IPS-18a (cell line): Measurements from ENCODE around the gene ZNF497.
"Not testable (repeated sequence)": the region's sequence is repeated elsewhere in the genome, so short reads cannot be mapped to it uniquely, and the experiment has no call there.

Experiments used
- H3K27ac ChIP-seq: one replicate; pipeline ENCODE4 v1.5.1; 2013; ENCODE audit warnings: low read length
- H3K27me3 ChIP-seq: one replicate; pipeline ENCODE4 v1.6.1; 2013; ENCODE audit warnings: mild to moderate bottlenecking, low read length; ENCODE audit not compliant: control insufficient read depth, insufficient read depth
- H3K36me3 ChIP-seq: one replicate; pipeline ENCODE4 v1.6.1; 2013; ENCODE audit warnings: low read depth, low read length; ENCODE audit not compliant: control insufficient read depth
- H3K4me1 ChIP-seq: one replicate; pipeline ENCODE4 v1.6.1; 2013; ENCODE audit warnings: low read depth, low read length; ENCODE audit not compliant: control insufficient read depth
- H3K4me3 ChIP-seq: one replicate; pipeline ENCODE4 v1.5.1; 2013; ENCODE audit warnings: low read length
- H3K9ac ChIP-seq: one replicate; pipeline ENCODE4 v1.6.1; 2013; ENCODE audit warnings: mild to moderate bottlenecking, low read length, moderate library complexity
- H3K9me3 ChIP-seq: one replicate; pipeline ENCODE4 v1.6.1; 2013; ENCODE audit warnings: low read depth, low read length; ENCODE audit not compliant: control insufficient read depth

The ZNF497 gene

DNA sequence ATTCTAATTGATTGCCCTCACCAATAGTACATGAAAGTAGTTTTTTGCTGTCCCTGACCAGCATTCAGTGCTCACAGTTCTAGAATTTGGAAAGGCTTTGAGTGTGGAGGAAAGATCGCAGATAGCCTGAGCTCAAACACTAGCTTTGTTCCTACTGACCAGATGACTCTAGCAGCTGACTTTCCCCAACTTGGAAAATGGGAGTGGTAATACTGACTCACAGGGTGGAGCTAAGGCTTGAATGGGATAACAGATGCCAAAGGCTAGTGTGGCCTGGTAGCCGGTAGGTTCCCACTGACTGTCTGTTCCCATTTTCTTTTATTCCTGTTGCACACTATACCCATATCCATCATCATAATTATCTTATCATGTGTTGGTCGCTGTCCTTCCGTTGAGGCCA, 32.1 kb downstream of the ZNF497 start:
- Histone ChIP-seq H3K27me3 (no peaks in the 10 kb centered on the region), H3K27ac (no peak overlapping the region), H3K4me3 (no peak overlapping the region), H3K36me3 (peaks cover 4% of the 10 kb centered on the region), H3K9ac (no peak overlapping the region), H3K9me3 (no peaks in the 10 kb centered on the region), H3K4me1 (no peaks in the 10 kb centered on the region)

DNA sequence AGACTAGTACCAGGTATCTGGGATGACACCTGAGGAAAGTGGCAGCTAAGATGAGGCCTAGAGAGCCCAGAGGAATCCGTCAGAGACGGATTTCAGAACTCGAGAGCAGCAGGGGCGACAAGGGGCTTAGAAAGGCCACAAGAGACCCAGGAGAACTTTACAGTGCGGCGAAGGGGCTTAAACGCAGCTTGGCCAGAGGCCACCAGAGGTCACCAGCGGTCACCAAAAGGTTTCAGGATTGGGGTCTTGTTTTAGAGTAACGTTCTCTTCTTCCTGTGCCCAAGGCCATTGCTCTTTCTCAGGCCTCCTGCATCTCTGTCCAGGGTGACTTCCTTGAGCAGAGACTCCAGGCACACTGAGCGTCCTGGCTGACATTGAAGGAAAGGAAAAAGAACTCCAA, 33.6 kb downstream of the ZNF497 start:
- Histone ChIP-seq H3K4me3 (no peak overlapping the region), H3K27ac (no peak overlapping the region), H3K36me3 (no peaks in the 10 kb centered on the region), H3K9ac (no peak overlapping the region), H3K9me3 (no peaks in the 10 kb centered on the region), H3K27me3 (no peaks in the 10 kb centered on the region), H3K4me1 (no peaks in the 10 kb centered on the region)

DNA sequence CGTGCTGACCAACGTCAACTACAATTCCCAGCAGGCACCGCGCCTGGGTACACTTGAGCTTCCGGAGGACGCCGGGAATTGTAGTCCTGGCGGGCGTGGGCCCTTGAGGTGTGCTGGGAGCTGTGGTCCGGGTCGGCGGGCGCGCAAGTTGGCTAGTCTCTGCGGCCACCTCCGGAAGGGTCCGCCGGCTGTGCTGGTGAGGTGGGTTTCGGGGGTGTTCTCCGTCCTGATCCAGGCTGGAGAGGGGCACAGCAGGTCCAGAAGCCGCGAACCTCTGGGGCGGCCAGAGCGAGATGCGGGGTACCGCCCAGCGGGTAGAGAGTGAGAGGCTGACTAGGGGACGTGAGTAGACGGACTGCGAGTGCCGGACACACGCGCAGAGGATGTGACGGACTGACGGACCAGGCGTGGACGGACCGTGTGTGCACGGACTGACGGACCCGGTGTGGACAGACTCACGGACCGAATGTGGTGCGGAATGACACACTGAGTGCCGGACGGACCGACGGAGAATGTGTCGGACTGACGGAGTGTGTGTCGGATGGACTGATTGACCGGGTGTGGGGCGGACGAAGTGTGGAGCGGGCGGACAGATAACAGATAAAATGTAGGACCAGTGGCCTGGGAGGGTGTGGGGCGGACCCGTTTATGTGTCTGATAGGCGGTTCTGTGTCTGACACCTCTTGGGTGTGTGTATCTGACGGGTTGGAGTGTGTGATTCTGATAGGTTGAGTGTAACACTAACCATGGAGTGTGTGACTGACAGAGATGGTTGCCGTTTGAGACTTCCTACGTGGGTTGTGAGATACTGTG, 35.4 kb downstream of the ZNF497 start, which contains the start of gene ZSCAN22:
Gene ZSCAN22 (plus strand): TSS at position 81 of the 813 bp plus-strand sequence. CDS start 7,809 bp downstream, outside the sequence.
- Histone ChIP-seq H3K4me3 (peak within 1 kb of the TSS; percentile 89), H3K27ac (no peak within 1 kb of the TSS)

DNA sequence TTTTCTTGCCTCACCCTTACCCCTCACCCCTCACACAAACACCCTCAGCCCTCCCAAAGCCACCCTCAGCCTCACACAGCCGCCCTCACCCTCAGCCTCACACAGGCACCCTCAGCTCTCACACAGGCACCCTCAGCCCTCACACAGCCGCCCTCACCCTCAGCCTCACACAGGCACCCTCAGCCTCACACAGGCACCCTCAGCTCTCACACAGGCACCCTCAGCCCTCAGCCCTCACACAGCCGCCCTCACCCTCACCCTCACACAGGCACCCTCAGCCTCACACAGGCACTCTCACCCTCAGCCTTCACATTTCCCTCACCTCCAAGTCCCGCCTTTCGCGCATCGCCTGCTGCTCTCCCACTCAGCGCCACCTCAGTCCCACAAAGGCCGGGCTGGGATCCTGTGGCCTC, 36.0 kb downstream of the ZNF497 start:
- no peak overlapping the region for H3K27ac ChIP-seq
- H3K4me3 ChIP-seq, result peak overlapping the region; percentile 89
- no peaks in the 10 kb centered on the region for H3K27me3 ChIP-seq

More for the DNA sequence above, 35.4 kb downstream of the ZNF497 start, which contains the start of gene ZSCAN22:
- no peaks in the 10 kb centered on the region for H3K36me3 ChIP-seq
- H3K9ac ChIP-seq, result peak within 1 kb of the TSS; percentile 77
- H3K27me3 ChIP-seq, result no peaks in the 10 kb centered on the region
- H3K4me1 ChIP-seq, result no peaks in the 10 kb centered on the region
- H3K9me3 ChIP-seq, result no peaks in the 10 kb centered on the region

DNA sequence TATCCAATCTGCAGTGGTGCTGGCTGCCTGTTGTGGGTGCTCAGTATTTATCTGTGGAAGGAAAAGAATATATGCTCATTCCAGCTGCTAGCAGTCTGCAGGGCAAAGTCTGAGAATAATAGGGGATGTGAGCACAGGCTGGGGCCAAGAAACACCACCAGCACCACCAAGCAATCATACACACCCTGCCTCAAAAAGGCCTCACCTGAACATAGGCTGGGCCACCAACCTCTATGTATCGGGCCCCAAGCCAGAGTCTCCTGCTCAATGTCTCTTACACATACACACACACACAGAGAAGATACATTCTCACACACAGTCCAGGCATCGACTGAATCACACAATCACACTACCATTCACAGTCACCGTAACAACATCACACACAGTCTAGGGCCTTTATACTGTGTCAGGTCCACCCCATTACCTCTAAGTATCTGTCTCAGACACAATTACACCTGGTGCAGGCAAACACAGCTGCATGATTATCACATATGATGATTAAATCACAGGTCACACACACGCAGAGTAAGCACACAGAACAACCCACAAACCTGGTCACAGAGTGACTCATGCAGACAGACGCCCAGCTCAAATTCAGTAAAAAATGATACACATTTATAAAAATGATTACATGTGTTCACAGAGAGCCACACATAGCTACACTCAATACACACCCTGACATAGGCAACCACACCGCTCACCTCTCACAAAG, 37.1 kb downstream of the ZNF497 start:
- no peak overlapping the region for H3K27ac ChIP-seq
- H3K9ac ChIP-seq, result no peak overlapping the region
- H3K4me3 ChIP-seq, result peak overlapping the region; percentile 89
- H3K36me3 ChIP-seq, result no peaks in the 10 kb centered on the region
- H3K9me3 ChIP-seq, result no peaks in the 10 kb centered on the region
- no peaks in the 10 kb centered on the region for H3K27me3 ChIP-seq
- no peaks in the 10 kb centered on the region for H3K4me1 ChIP-seq

More for the DNA sequence above, 36.0 kb downstream of the ZNF497 start:
- Histone ChIP-seq H3K9ac (peak overlapping the region; percentile 77), H3K4me1 (no peaks in the 10 kb centered on the region), H3K36me3 (no peaks in the 10 kb centered on the region), H3K9me3 (no peaks in the 10 kb centered on the region)

DNA sequence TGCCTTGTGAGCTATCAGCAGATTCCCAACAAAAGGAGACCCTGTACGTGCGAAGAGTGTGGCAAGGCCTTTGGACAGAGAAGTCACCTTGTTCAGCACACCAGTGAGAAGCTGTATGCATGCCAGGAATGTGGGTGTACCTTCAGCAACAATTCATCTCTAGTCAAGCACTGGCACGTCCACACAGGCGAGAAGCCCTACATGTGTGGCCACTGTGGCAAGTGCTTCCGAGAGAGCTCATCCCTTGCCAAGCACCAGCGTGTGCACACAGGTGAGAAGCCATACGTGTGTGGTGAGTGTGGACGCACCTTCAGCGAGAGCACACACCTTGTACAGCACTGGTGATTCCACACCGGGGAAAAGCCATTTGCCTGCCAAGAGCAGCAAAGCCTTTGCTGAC, 43.3 kb downstream of the ZNF497 start:
- Histone ChIP-seq H3K9ac (no peak overlapping the region), H3K36me3 (peaks cover 11% of the 10 kb centered on the region), H3K4me1 (no peaks in the 10 kb centered on the region), H3K27me3 (no peaks in the 10 kb centered on the region), H3K27ac (no peak overlapping the region), H3K4me3 (no peak overlapping the region), H3K9me3 (no peaks in the 10 kb centered on the region)

DNA sequence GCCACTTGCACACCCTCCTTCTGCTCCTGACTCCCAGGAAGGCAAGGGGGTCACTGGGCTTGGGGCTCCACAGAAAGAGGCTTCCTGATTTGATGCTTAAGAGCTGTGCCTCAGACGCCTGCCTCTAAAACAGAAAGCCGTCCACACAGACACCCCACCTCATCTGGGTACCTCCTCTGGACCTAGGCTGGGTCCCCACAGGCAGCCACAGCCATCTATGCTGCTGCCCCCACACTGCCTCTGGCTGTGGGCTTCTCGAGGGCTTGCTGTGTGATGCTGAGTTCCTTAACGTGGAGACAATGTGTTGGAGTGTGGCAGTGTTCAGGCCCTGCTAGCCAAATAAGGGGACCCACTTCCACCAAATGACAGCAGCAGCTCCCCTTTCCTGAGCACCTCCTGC, 44.3 kb downstream of the ZNF497 start:
- H3K4me1 ChIP-seq, result no peaks in the 10 kb centered on the region
- no peak overlapping the region for H3K27ac ChIP-seq
- H3K27me3 ChIP-seq, result no peaks in the 10 kb centered on the region
- H3K4me3 ChIP-seq, result no peak overlapping the region
- no peaks in the 10 kb centered on the region for H3K9me3 ChIP-seq
- H3K36me3 ChIP-seq, result peaks cover 18% of the 10 kb centered on the region
- H3K9ac ChIP-seq, result no peak overlapping the region

DNA sequence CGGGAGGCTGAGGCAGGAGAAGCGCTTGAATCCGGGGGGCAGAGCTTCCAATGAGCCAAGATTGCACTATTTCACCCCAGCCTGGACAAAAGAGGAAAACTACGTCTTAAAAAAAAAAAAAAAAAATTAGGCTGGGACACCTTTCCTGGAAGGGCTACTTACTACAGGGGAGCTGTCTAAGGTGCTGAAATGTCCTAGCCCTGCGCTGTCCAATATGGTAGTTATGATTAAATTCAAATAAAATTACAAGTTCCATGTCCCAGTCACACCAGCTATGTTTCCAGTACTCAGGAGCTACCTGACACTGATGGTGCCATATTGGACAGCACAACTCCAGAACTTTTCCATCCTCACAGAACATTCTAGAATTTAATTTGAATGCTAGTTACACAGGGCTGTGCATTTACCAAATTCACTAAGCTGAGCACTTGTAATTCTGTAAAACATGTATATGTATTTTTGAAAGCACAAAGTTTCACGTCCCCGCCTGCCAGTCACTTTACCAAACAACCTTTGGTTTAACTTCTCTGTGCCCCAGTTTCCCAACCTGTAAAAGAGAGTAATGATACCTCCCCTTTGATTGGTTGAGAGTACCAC, 45.0 kb downstream of the ZNF497 start:
- no peaks in the 10 kb centered on the region for H3K9me3 ChIP-seq

DNA sequence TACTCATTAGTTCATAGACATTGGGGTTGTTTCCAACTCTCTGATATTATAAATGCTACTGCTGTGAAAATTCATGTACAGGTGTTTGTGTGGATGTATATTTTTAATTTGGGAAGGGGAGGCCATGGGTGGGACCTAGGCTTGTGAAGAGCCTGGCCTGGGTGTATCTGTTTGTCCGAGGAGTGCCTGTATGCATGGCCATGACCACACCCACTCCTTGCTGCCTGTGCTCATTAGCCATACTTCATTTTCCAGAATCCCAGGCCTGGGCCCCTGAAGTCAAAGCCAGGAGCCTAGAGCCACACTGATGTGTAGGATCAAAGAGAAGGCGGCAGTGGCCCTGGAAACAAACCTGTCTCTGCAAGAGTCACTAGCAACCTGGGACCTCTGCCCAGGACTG, 47.0 kb downstream of the ZNF497 start:
- no peak overlapping the region for H3K27ac ChIP-seq
- H3K4me3 ChIP-seq, result no peak overlapping the region
- H3K36me3 ChIP-seq, result peaks cover 36% of the 10 kb centered on the region
- H3K9me3 ChIP-seq, result no peaks in the 10 kb centered on the region
- H3K27me3 ChIP-seq, result no peaks in the 10 kb centered on the region
- H3K9ac ChIP-seq, result no peak overlapping the region
- no peaks in the 10 kb centered on the region for H3K4me1 ChIP-seq

More for the DNA sequence above, 45.0 kb downstream of the ZNF497 start:
- Histone ChIP-seq H3K9ac (no peak overlapping the region), H3K27ac (no peak overlapping the region), H3K27me3 (no peaks in the 10 kb centered on the region), H3K36me3 (peaks cover 23% of the 10 kb centered on the region), H3K4me3 (no peak overlapping the region), H3K4me1 (no peaks in the 10 kb centered on the region)

DNA sequence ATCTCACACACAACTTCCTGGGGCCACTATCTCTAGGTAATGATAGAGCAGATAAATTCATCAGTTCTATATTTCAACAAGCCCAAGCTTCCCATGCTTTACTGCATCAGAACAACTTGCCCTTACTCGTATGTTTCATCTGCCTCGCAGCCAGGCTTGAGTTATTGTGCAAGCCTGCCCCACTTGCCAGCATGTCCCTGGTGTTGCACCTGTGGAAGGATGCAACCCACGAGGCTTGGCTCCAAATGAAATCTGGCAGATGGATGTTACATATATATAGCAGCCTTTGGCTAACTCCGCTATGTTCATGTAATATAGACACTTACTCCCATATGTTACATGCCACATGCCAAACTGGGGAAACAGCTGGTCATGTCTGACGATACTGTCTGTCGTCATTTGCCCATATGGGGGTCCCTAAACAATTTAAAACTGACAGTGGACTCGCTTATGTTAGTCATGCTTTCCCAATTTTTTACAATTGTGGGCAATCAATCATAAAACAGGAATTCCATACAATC, 51.1 kb downstream of the ZNF497 start:
- H3K4me3 ChIP-seq, result no peak overlapping the region
- H3K27me3 ChIP-seq, result no peaks in the 10 kb centered on the region
- peaks cover 48% of the 10 kb centered on the region for H3K36me3 ChIP-seq
- no peaks in the 10 kb centered on the region for H3K4me1 ChIP-seq
- no peaks in the 10 kb centered on the region for H3K9me3 ChIP-seq
- no peak overlapping the region for H3K9ac ChIP-seq
- no peak overlapping the region for H3K27ac ChIP-seq

DNA sequence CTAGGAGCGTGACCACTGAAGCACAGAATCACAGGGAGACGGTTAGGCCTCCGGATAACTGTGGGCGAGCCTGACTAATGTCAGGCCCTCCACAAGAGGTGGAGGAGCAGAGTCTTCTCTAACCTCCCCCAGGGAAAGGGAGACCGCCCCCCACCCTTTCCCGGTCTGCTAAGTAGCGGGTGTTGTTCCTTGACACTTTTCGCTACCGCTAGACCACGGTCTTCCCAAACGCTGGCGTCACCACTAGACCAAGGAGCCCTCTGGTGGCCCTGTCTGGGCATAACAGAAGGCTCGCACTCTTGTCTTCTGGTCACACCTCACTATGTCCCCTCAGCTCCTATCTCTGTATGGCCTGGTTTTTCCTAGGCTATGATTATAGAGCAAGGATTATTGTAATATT, 51.9 kb downstream of the ZNF497 start:
- not testable (repeated sequence) for H3K9ac ChIP-seq, H3K9me3 ChIP-seq, H3K4me3 ChIP-seq, H3K27me3 ChIP-seq, H3K4me1 ChIP-seq, H3K27ac ChIP-seq
- peaks cover 48% of the 10 kb centered on the region for H3K36me3 ChIP-seq
